ENCODE data around the gene KSR2. TPM values are rescaled to one million over a fixed set of nuclear protein-coding genes. Genes with fewer than 3 reads are reported as not detected.
A peak's percentile ranks its signal among the peaks of the same experiment; 100 is the strongest.

Gene KSR2
- total RNA-seq, 1 donor from 2014 or later, result 0.25 TPM

DNA sequence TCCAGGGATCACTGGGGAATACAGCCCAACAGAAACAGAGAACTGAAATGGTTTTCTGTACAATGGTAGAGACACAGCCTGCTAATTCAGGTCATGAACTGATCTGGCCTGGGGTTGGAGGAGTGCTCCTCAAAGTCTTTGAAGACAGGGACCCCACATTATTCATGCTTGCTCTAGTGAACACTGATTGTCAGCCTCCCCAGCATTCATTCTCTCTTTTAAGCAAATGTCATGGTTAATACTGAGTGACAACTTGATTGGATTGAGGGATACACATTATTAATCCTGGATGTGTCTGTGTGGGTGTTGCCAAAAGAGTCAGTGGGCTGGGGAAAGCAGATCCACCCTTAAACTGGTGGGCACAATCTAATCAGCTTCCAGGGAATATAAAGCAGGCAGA lies 319.0 kb downstream of the KSR2 start:
- intact Hi-C loops (cut with DNase I), result no loop called here
- Histone ChIP-seq H3K4me3 (no peak overlapping the region), H3K36me3 (no peaks in the 10 kb centered on the region), H3K27me3 (no peaks in the 10 kb centered on the region), H3K4me1 (no peaks in the 10 kb centered on the region), H3K9me3 (no peaks in the 10 kb centered on the region), H3K27ac (no peak overlapping the region)
- no peak for DNase-seq (ENCODE audit: extremely low spot score in 2 of 2)
- TF ChIP-seq, protein P1, sequence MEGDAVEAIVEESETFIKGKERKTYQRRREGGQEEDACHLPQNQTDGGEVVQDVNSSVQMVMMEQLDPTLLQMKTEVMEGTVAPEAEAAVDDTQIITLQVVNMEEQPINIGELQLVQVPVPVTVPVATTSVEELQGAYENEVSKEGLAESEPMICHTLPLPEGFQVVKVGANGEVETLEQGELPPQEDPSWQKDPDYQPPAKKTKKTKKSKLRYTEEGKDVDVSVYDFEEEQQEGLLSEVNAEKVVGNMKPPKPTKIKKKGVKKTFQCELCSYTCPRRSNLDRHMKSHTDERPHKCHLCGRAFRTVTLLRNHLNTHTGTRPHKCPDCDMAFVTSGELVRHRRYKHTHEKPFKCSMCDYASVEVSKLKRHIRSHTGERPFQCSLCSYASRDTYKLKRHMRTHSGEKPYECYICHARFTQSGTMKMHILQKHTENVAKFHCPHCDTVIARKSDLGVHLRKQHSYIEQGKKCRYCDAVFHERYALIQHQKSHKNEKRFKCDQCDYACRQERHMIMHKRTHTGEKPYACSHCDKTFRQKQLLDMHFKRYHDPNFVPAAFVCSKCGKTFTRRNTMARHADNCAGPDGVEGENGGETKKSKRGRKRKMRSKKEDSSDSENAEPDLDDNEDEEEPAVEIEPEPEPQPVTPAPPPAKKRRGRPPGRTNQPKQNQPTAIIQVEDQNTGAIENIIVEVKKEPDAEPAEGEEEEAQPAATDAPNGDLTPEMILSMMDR (IDR thresholded peaks at IDR 0.05), result no peak
- no peak for TF ChIP-seq POLR2AphosphoS5 (IDR thresholded peaks at IDR 0.05; ENCODE audit: insufficient read depth in 1 of 2, low read depth in 1 of 2)
- TF ChIP-seq POLR2A (IDR thresholded peaks at IDR 0.05), result no peak

DNA sequence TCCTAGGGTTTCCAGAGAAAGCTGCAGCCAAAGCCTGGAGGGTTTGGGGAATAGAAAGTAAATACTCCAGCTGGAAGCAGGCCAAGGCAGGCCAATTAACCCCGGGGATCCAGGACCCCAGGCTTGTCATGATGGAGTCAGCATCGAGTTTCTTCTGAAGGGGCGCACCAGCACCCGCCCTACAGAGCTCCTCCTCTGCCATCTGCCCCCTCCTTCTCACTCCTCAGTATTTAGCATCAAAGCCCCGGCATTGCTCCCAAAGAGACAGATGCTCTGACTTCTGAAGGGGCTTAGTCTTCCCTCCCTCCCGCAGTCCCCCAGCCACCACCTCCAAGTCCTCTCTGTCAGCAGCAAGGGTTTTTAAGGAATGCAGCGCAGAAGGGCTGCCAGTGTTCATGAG lies 322.3 kb downstream of the KSR2 start:
- no peaks in the 10 kb centered on the region for H3K4me1 ChIP-seq
- no peak overlapping the region for H3K4me3 ChIP-seq
- intact Hi-C loops (cut with DNase I), result no loop called here
- TF ChIP-seq POLR2AphosphoS5 (IDR thresholded peaks at IDR 0.05; ENCODE audit: insufficient read depth in 1 of 2, low read depth in 1 of 2), result no peak
- TF ChIP-seq POLR2A (IDR thresholded peaks at IDR 0.05), result no peak
- TF ChIP-seq, protein P1 (IDR thresholded peaks at IDR 0.05), result no peak
- H3K36me3 ChIP-seq, result no peaks in the 10 kb centered on the region
- H3K27me3 ChIP-seq, result no peaks in the 10 kb centered on the region
- peak in 1 of 2 donors; percentile 72 for DNase-seq (ENCODE audit: extremely low spot score in 2 of 2)
- no peak overlapping the region for H3K27ac ChIP-seq
- H3K9me3 ChIP-seq, result no peaks in the 10 kb centered on the region

DNA sequence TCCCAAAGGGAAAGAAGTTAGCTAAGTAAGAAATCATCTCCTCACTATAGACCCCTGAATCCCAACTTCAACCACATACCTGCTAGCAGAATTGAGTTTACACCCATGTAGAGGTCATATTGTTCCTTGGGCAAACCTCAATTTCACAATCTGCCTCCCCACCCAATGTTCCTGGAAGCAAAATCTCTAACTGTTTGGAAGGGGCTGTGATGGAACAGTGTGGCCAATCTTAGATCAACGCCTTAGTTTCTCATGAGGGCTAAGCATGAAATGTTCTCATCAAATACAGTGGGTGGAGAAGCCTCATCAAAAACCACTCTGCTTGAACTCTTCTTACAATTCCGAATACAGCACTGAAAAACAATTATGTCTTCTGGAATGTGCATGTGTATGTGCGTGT lies 323.3 kb downstream of the KSR2 start:
- Histone ChIP-seq H3K9me3 (no peaks in the 10 kb centered on the region), H3K36me3 (no peaks in the 10 kb centered on the region), H3K27ac (no peak overlapping the region), H3K4me1 (no peaks in the 10 kb centered on the region), H3K27me3 (no peaks in the 10 kb centered on the region), H3K4me3 (no peak overlapping the region)
- TF ChIP-seq POLR2AphosphoS5 (IDR thresholded peaks at IDR 0.05; ENCODE audit: insufficient read depth in 1 of 2, low read depth in 1 of 2) (no peak), POLR2A (IDR thresholded peaks at IDR 0.05) (no peak)
- TF ChIP-seq, protein P1 (IDR thresholded peaks at IDR 0.05), result no peak
- no peak for DNase-seq (ENCODE audit: extremely low spot score in 2 of 2)
- intact Hi-C loops (cut with DNase I), result no loop called here

DNA sequence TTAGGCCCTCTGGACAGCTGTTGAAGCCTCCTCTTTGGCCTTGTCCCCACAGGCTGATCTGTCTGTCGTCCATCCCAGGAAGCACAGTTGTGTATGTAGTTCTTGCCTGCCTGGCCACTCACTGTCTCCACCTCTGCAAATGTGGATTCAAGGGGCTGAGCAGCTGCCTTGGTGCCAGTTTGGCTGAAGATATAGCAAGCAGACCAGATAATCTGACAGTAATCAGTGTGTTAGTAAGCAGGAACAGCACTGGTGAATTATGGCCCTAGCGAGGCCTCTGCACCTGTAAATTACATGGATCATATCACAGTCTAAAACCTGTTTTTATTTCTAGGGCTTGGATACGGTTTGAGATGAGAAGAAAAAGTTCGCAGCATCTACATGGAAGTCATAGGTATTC lies 324.8 kb downstream of the KSR2 start:
- Histone ChIP-seq H3K27me3 (no peaks in the 10 kb centered on the region), H3K27ac (no peak overlapping the region), H3K4me1 (no peaks in the 10 kb centered on the region), H3K36me3 (no peaks in the 10 kb centered on the region), H3K9me3 (no peaks in the 10 kb centered on the region), H3K4me3 (no peak overlapping the region)
- intact Hi-C loops (cut with DNase I), result no loop called here
- peak; percentile 16 to 76 for DNase-seq (ENCODE audit: extremely low spot score in 2 of 2)
- TF ChIP-seq POLR2AphosphoS5 (IDR thresholded peaks at IDR 0.05; ENCODE audit: insufficient read depth in 1 of 2, low read depth in 1 of 2) (no peak), POLR2A (IDR thresholded peaks at IDR 0.05) (no peak)
- TF ChIP-seq, protein P1 (IDR thresholded peaks at IDR 0.05), result no peak

DNA sequence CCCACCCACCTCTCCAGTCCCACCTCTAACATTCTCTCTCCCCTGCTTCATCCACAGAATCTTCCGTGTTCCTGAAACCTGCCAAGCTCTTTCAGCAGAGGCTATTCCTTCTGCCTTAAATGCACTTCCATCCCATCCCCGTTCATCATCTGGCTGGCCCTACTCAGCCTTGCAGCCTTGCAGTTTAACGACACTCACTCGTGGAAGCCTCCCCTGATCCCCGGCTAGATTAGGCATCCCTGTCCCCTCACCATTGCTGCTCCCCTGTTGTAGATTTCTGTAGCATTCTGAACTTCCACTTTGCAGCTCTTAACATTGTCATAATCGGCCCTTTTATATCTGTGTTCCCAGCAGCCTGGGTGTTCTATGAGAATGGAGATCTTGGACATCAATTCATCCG lies 326.9 kb downstream of the KSR2 start:
- no peaks in the 10 kb centered on the region for H3K36me3 ChIP-seq
- no peaks in the 10 kb centered on the region for H3K27me3 ChIP-seq
- H3K4me1 ChIP-seq, result no peaks in the 10 kb centered on the region
- H3K9me3 ChIP-seq, result no peaks in the 10 kb centered on the region
- DNase-seq (ENCODE audit: extremely low spot score in 2 of 2), result peak in 1 of 2 donors; percentile 84
- no peak overlapping the region for H3K27ac ChIP-seq
- intact Hi-C loops (cut with DNase I), result no loop called here
- TF ChIP-seq POLR2A (IDR thresholded peaks at IDR 0.05) (no peak), POLR2AphosphoS5 (IDR thresholded peaks at IDR 0.05; ENCODE audit: insufficient read depth in 1 of 2, low read depth in 1 of 2) (no peak)
- TF ChIP-seq, protein P1 (IDR thresholded peaks at IDR 0.05), result no peak
- no peak overlapping the region for H3K4me3 ChIP-seq
